Parathyroid adenoma (tissue), 2 donors: ENCODE measurements around the gene CTCF.

Experiments
- H2AFZ ChIP-seq: fragments of 300-600 bp; sonication (generic); one replicate; pipeline ENCODE4 v1.7.0; 2017; ENCODE audit warnings: antibody characterized with exemption, mild to moderate bottlenecking
- H3K27ac ChIP-seq: fragments of 300-600 bp; sonication (generic); one replicate; pipeline ENCODE4 v1.7.0; 2017
- H3K27me3 ChIP-seq: fragments of 300-600 bp; sonication (generic); one replicate; pipeline ENCODE4 v1.7.0; 2017; ENCODE audit warnings: low read length; ENCODE audit not compliant: control insufficient read depth, insufficient read depth
- H3K36me3 ChIP-seq: fragments of 300-600 bp; sonication (generic); one replicate; pipeline ENCODE4 v1.7.0; 2017; ENCODE audit warnings: low read length; ENCODE audit not compliant: control insufficient read depth, insufficient read depth
- H3K4me1 ChIP-seq: fragments of 300-600 bp; sonication (generic); one replicate; pipeline ENCODE4 v1.7.0; 2017; ENCODE audit warnings: control low read depth
- H3K4me2 ChIP-seq: fragments of 300-600 bp; sonication (generic); one replicate; pipeline ENCODE4 v1.7.0; 2017; ENCODE audit warnings: low read length
- H3K4me3 ChIP-seq: fragments of 300-600 bp; sonication (generic); one replicate; pipeline ENCODE4 v1.7.0; 2017; ENCODE audit warnings: low read depth, low read length
- H3K79me2 ChIP-seq: fragments of 300-600 bp; sonication (generic); one replicate; pipeline ENCODE4 v1.7.0; 2017; ENCODE audit warnings: control low read depth
- H3K9ac ChIP-seq: fragments of 300-600 bp; sonication (generic); one replicate; pipeline ENCODE4 v1.7.0; 2017; ENCODE audit warnings: mild to moderate bottlenecking
- H3K9me3 ChIP-seq: fragments of 300-600 bp; sonication (generic); one replicate; pipeline ENCODE4 v1.7.0; 2017; ENCODE audit warnings: low read length; ENCODE audit not compliant: control insufficient read depth
- TF ChIP-seq, protein P1 (sequence below): fragments of 300-600 bp; sonication (generic); IDR thresholded peaks from one replicate; pipeline ENCODE4 v1.7.0; 2017; ENCODE audit warnings: antibody characterized with exemption, mild to moderate bottlenecking
- donor health status: primary hyperparathyroidism.

Gene CTCF

DNA sequence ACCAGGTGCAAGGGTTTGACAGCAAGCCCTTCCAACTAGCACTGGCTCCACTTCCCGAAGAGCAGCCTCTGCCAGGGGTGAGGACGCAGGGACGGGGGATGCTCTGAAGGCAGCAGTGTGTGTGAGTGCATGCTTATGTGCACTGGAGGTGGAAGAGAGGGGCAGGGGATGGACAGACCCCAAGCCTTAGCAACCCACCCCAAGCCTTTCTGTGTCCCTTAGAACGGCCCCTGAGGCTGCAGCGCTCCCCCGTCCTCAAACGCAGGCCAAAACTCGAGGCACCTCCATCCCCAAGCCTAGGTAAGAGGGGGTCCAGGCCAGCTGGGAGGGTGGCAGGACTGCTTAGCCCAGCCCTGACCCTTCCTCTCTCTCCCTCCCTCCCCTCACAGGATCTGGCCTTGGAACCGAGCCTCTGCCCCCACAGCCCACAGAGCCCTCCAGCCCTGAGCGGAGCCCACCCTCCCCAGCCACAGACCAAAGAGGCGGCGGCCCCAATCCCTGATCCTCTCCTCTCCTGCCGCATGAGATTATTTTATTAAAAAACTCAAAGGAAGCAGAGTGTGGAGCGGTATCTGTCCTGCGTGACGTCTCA lies 94.8 kb downstream of the CTCF start:
- H3K9ac ChIP-seq, result no peak overlapping the region
- H3K4me2 ChIP-seq, result no peak overlapping the region
- no peaks in the 10 kb centered on the region for H3K36me3 ChIP-seq
- H3K9me3 ChIP-seq, result no peaks in the 10 kb centered on the region
- H3K79me2 ChIP-seq, result no peaks in the 10 kb centered on the region
- no peak overlapping the region for H3K27ac ChIP-seq
- TF ChIP-seq, protein P1, sequence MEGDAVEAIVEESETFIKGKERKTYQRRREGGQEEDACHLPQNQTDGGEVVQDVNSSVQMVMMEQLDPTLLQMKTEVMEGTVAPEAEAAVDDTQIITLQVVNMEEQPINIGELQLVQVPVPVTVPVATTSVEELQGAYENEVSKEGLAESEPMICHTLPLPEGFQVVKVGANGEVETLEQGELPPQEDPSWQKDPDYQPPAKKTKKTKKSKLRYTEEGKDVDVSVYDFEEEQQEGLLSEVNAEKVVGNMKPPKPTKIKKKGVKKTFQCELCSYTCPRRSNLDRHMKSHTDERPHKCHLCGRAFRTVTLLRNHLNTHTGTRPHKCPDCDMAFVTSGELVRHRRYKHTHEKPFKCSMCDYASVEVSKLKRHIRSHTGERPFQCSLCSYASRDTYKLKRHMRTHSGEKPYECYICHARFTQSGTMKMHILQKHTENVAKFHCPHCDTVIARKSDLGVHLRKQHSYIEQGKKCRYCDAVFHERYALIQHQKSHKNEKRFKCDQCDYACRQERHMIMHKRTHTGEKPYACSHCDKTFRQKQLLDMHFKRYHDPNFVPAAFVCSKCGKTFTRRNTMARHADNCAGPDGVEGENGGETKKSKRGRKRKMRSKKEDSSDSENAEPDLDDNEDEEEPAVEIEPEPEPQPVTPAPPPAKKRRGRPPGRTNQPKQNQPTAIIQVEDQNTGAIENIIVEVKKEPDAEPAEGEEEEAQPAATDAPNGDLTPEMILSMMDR, result no peak
- no peak overlapping the region for H3K4me3 ChIP-seq
- peaks cover 5% of the 10 kb centered on the region for H3K4me1 ChIP-seq
- no peak overlapping the region for H2AFZ ChIP-seq
- H3K27me3 ChIP-seq, result no peaks in the 10 kb centered on the region

DNA sequence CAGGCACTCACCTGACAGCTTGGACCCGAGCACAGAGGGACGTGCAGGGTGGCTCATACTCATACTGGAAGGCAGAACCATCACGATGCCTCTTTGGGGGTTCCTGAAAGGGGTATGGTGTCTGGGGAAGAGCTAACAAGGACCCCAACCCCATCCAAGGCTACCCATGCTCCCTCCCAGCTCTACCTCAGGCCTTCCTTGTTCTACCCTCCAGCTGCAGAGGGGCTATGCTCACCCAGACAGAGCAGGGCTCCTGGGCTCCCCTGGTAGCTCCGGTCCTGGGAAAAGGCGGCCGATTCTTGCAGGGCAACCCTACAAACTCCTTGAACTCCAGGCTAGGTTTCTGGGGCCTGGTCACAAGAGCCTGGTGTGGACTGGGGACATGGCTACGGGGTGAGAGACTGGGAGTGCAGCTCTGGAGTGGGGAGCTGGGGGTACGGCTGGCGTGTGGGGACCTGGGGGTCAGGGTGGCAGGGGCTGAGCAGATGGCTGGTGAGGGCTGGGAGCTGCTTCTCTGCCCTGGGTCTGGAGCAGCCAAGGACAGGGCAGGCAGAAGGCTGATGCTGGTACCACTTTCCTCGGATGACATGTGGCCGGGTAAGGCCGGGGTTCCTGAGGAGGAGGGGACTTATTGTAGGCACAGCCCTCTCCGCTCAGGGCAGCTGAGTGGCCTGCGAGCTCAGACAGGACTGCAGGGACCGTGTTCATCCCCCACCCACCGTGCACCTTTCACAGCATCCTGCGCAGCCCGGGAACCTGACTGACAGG lies 95.6 kb downstream of the CTCF start:
- no peak overlapping the region for H2AFZ ChIP-seq
- H3K9me3 ChIP-seq, result no peaks in the 10 kb centered on the region
- no peaks in the 10 kb centered on the region for H3K27me3 ChIP-seq
- H3K9ac ChIP-seq, result no peak overlapping the region
- peaks cover 5% of the 10 kb centered on the region for H3K4me1 ChIP-seq
- no peak overlapping the region for H3K4me2 ChIP-seq
- H3K27ac ChIP-seq, result no peak overlapping the region
- no peaks in the 10 kb centered on the region for H3K79me2 ChIP-seq
- TF ChIP-seq, protein P1, result no peak
- no peaks in the 10 kb centered on the region for H3K36me3 ChIP-seq
- no peak overlapping the region for H3K4me3 ChIP-seq

DNA sequence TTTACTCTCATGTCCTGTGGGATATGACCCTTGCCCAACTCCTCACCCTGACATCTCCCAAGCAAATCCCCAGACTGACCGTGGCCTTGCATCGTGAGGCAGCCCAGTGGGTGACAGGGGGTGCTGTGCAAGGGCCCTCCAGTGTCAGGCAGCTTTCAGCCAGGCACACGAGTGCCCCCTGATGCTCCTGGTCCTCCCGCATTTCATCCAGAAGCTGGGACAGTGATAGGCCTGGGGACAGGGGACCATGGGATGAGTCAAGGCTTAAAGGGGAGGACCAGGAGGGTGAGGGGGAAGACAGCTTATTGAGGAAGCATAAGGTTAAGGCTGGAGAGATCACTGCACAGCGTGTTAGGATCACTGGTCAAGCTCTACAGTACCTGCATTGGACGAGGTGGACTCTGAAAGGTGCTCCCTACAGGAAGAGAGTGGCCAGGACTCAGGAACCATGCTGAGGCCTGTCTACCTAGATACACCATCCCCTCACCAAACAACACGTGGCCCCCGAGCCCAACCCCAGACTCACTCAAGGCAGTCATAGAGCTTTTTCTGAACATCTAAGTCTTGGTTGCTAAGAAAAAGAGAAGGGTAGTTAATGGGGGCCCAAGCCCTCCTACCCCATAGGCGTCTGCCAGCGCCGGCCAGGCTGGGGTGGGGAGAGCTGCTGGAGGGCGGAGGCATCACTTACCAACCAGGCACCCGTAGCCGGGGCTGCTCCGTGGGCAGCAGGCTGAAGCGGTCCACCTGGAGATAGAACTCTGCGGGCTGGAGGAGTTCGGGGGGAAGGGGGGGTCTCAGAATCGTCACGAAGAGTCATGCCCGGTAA lies 96.7 kb downstream of the CTCF start:
- H3K79me2 ChIP-seq, result no peaks in the 10 kb centered on the region
- peak overlapping the region; percentile 98 for H3K4me3 ChIP-seq
- H2AFZ ChIP-seq, result peak overlapping the region; percentile 96
- no peaks in the 10 kb centered on the region for H3K27me3 ChIP-seq
- peak overlapping the region; percentile 99 for H3K4me2 ChIP-seq
- H3K4me1 ChIP-seq, result peaks cover 5% of the 10 kb centered on the region
- no peaks in the 10 kb centered on the region for H3K36me3 ChIP-seq
- TF ChIP-seq, protein P1, result no peak
- H3K9me3 ChIP-seq, result no peaks in the 10 kb centered on the region
- H3K9ac ChIP-seq, result no peak overlapping the region
- no peak overlapping the region for H3K27ac ChIP-seq

DNA sequence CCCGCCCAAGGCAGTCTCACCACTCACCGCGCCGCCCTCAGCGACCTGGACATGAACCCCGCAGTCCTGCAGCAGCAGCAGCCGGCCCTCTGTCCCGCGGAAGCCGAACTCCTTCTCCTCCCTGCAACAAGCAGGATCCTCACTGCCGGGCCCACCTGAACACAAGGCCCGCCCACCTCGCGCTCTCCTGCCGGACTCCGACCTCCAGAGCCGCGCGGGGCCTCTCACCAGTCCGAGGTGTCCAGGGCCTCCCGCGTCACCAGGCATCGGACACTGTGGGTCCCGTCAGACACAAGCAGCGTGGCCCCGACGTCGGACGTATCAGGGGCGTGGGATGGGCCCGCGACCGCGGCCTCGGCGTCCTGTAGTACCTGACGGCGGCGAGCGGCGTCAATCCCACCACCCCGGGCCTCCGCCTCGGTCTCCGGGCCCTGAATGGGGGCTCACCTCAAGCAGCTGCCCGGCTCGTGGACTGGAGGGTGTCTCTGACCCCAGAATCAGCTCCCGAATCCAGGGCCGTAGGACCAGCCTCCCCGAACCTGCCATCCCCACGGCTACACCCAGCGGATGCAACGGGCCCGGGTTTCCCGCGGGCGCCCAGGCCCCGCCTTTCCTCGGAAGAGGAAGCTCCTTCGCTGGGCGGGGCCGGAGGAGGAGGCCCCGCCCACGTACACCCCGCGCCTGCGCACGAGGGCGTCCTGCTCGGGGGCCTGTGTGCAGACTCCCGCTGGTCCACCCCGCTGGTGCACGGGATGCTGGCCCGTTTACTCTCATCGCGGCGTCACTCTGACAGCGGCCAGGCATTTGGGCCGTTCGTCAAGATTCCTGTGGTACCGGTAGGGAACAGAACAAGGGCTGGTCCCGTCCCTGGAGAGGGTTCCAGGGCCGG lies 97.6 kb downstream of the CTCF start, which contains the start of gene ACD:
Gene ACD, minus strand, starts transcription at position 586 of the 889 bp plus-strand sequence. Its CDS starts 40 bp downstream, at position 546.
- Histone ChIP-seq H2AFZ (peak within 1 kb of the TSS; percentile 96), H3K4me2 (peak within 1 kb of the TSS; percentile 99), H3K4me3 (peak within 1 kb of the TSS; percentile 98), H3K79me2 (no peaks in the 10 kb centered on the region), H3K36me3 (no peaks in the 10 kb centered on the region), H3K4me1 (peaks cover 5% of the 10 kb centered on the region), H3K9ac (peak within 1 kb of the TSS; percentile 74), H3K27ac (peak within 1 kb of the TSS; percentile 98), H3K9me3 (no peaks in the 10 kb centered on the region), H3K27me3 (no peaks in the 10 kb centered on the region)
- TF ChIP-seq, protein P1, result no peak
